Activated CD8-positive, alpha-beta memory T cell treated with anti-CD3 and anti-CD28 coated beads, Interleukin-2, amount 50 U/mL, for 1 hour (primary cell): Measurements from ENCODE around the gene ZNF275.
"Not testable (repeated sequence)": the region's sequence is repeated elsewhere in the genome, so short reads cannot be mapped to it uniquely, and the experiment has no call there.

Experiments
- DNase-seq: peaks from one replicate; pipeline ENCODE4 v3.0.0-alpha.2; 2020; ENCODE audit errors: extremely low read depth

The ZNF275 gene, protein sequence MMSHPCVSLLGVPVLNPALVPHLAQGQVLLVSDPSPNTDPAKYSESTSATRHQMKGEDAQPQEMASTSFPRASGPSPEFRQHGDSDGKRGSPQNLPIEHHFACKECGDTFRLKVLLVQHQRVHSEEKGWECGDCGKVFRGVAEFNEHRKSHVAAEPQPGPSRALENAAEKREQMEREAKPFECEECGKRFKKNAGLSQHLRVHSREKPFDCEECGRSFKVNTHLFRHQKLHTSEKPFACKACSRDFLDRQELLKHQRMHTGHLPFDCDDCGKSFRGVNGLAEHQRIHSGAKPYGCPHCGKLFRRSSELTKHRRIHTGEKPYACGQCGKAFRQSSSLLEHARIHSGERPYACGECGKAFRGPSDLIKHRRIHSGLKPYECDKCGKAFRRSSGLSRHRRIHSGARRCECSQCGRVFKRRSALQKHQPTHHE

DNA sequence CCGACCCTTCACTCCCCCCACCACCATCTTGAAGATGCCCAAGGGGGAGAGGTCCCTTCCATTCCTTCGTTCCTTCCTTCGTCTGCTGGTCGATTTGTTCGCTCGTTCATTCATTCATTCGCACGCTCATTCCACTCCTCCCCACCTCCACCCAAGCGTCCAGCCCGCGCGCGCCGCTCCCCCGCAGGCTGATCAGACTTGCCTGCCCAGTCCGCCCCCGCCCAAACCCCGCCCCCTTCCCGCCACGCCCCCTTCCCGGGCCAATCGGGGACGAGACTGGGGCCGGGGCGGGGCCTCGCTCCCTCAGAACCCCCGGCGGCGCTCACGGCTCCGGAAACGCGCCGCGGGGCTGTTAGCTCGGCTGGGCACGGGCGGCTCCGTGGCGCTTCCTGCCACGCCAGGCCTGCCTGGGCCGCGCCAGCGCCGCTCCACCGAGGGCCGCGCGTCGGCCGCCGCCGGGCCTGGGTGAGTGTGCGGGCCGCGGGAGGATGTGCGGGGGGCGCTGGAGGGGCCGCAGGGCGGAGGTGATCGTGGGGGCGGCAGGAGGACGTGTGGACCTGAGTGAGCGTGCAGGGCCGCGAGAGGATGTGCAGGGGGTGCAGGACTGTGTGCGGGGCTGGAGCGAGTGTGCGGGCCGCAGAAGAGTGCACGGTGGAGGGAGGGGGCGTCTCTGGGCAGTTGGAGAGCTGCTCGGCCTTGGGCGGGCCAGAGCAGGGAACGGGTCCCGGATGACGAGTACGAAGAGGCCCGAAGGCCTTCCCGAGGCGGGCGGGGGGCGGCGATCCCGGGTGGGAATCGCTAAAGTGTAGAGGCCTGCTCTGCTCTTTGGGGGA is at the start of gene ZNF275:
Gene ZNF275 (plus strand): TSS at position 333 of the 833 bp plus-strand sequence. CDS start 2,527 bp downstream, outside the sequence.
- peak; percentile 22 for DNase-seq

DNA sequence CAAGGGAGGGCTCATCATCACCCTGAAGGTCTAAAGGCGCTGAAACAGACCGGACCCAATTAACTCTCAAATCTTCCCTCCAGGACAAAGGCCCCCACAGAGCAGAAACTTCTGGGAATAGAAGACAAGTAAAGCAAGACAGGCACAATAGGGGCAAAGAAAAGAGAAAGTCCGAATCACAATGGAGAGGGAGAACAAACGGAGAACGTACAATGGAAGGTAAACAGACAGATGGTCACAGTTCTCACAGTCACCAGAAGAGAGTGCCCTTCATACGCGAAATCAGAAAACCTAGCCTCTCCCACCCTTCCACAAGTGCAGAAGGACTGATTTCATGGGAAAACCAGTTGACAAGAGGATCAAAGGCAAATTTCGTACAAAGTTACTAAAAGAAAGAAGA is 48.3 kb upstream of the ZNF275 start:
- DNase-seq = not testable (repeated sequence)

DNA sequence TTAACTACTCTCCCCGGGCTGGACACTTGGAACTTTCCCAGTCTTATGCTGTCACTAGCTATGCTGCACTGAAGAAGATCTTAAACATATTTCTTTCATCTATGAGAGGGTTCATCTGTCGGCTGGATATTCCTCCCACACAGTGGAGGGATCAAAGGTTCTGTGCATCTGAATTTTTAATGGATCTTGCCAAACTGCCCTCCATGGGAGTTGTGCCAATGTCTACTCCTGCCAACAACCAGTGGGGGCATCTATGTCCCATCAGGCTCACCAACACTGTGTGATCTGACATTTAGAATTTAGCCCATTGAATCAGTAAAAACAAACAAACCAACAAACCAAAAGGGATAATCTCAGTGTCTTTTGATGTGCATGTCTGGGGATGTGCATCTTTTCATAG is 45.1 kb upstream of the ZNF275 start:
- DNase-seq = not testable (repeated sequence)

DNA sequence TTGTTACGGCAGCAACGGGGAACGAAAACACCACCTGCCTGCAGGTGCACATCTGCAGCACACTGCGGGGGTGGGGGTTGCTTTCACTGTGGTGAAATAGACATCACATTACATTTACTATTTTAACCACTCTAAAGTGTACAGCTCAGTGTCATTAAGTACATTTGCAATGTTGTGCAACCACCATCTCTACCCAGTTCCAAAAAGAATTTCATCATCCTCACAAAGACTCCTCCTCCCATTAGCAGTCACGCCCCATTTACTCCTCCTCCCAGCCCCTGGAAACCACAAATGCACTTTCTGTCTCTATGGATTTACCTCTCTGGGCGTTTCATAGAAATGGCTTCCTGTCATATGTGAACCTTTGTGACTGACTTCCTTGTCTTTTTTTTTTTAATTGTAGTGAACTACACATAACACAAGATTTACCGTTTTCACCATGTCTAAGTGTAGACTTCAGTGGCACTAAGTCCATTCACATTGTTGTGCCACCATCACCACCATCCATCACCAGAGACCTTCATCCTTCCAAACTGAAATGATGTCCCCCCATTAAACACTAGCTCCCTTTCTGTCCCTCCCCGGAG is 40.4 kb upstream of the ZNF275 start:
- not testable (repeated sequence) for DNase-seq

DNA sequence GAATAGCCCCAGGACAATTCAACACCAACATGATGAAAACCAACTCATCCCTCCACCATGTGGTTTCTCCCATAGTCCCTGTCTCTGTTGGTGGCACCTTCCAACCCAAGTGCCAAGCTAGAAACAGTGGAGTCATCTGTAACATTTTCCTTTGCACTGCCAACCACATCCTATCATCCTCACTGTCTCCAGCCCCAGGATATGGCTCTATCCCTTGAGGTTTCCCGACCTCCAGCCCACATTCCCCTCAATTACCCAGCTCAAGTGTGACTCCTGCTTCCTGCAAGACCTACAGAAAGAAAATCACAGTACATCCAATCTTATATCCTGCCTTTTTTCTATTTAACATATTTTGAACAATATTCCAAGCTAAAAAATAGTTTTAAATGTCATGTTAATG is 36.6 kb upstream of the ZNF275 start:
- DNase-seq = no peak

DNA sequence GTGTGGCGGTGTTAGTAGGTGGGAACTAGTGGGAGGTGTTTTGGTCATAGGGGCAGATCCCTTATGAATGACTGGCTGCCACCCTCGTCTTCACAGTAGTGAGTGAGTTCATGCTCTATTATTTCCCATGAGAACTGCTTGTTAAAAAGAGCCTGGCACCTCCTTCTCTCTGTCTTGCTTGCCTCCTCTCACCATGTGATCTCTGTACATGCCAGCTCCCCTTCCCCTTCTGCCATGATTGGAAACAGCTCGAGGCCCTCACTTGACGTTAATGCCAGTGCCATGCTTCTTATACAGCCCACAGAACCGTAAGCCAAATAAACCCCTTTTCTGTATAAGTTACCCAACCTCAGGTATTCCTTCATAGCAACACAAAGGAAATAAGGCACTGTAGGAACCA is 34.1 kb upstream of the ZNF275 start:
- DNase-seq = no peak

DNA sequence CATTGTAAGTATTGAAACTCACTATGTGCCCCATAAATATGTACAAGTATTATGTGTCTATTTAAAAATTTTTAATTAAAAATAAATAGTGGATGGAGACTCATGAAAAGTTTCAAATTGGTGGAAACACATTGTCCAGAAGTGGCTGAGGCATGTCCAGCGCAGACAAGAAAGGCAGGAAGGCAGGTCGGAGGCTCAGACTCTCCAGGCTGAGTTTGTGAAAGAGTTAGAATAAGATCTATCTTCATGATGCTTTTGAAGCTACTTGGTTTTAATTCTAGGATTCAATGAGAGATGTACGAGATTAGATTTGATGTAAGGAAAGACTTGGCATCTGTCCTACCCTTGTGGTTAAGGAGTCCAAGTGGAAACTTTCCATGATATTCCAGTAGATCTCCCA is 32.2 kb upstream of the ZNF275 start:
- DNase-seq = no peak

DNA sequence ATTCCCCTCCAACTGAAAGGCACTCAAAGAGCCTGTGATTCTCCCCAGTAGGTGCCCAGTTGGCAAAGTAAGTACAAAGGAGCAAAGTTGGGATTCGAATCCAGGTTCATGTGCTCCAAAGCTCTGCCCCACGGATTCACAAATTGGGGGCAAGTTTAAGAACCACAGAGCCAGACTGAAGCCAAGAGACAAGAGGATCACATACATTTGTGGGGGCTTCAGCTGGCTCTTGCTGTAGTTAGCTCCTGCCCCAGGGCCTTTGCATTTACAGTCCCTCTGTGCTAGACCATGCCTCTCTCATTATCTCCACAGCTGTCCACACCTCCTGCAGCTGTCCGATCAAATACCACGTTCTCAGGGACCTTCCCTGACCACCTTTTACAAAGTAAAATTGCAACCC is 31.2 kb upstream of the ZNF275 start:
- no peak for DNase-seq

DNA sequence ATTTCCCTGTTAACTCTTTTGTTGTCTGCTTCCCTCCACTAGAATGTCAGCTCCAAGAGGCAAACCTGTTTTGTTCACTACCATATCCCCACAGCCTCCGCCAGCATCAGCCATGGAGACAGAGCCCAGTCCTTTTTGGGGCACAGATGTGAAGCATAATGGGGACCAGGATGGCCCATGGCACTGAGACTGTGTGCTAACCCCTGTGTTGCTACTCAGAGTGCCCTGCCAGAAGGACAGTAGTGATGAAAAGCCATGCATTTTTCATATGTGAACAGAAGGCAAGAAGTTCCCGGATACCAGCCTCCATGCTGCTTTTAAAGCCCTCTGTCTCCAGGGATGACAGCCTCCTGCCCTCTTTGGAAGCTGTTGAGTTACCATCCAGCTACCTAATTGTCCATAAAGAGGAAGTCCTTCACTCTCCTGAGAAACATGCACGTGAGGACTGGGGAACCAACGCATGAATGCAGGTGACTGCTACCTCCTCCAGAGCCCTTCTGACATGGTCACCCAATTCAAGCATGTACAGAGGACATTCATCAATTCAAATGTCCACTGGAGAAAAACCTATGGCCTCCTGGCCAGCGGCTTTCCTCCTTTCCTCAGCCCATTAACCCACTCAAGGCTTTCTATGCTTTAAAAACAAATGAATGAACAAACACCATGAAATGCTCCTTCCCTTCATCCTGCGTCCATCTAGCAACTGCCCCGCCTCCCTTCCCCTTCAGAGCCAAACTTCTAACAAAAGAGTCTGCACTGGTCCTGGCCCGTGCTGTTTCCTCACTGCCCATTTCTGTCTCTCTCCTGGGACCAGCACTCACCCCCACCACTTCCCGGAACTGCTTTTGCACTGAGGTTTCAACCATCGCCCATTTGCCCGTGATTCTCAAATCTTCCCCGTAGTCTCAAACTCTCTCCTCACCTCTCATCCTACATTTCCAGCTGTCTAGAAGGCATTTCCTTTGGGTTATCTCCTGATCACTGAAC is 30.4 kb upstream of the ZNF275 start:
- DNase-seq = no peak

DNA sequence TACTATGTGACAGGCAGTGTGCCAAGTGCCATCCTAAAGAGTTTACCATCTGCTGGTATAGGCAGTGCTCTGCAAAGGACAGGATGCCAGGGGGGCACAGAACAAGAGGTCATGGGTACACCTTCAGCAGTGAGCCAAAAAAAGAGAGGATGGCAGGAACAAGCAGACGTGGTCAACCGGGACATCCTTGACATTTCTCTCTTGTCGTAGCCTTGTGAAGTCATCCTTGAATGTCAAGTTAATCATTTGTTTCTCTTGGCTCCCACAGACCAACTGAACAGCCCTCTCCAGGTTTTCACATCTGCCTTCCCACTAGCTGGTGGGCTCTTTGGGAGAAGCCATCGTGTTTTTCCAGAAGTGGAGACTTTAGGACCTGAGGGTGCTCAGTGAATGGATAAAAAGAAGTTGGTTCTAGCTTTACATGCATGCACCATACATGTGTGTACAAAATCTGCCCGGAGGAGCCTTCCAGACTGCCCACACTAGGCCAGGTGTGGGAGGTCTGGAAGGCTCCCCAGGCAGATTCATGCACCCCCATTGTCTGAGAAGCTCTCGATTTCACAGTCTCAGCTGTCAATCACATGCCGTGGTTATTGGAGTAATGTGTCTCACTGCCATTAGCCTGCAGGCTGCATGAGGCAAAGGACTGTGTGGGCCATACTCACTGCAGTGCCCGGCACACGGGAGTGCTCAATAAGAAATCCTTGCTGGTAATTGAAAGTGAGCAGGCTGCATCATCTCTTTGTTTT is 28.8 kb upstream of the ZNF275 start:
- DNase-seq = no peak

DNA sequence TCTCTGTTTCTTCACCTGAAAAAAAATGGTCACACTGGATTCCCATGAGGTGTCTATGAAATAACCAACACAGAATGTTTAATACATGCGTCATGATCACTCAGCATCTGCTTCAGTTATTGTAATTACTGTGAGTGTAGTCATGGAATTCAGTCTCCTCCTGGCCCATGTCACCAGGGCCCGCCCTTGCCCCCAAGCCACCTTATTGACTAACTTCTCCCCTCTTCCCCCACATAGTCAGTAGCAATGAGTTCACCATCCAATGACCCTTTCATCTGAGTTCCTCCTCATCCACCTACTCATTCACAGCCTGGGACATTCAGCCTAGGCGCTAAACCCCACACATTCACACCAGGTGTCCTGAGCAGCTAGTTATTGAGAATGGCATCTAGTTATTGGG is 28.0 kb upstream of the ZNF275 start:
- DNase-seq = no peak

DNA sequence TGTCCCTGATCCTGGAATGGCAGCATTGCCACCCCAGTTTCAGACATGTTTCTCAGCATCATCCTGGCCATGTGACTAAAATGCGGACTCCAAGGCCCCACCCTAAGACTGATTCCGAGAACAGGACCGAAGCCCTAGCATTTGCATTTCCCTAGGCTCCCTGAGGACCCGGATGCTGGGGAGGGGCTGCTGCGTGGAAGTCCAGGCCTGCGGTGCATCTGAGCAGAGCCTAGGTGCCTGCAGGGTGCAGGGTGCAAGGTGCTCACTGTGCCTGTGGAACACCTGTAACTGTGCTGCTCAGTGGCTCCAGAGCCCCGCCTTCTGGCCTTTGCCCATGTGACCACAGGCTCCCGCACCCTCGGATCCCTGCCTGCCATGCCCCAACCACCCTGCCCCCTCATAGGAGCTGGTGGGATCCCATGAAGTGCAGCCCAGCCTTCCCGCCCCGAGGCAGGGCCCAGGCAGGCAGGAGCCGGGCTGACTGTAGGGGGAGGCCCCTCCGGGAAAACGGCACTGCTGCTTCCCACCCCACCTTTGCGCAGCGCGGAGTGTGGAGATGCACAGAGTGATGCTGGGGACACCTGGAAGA is 27.3 kb upstream of the ZNF275 start:
- DNase-seq = no peak

DNA sequence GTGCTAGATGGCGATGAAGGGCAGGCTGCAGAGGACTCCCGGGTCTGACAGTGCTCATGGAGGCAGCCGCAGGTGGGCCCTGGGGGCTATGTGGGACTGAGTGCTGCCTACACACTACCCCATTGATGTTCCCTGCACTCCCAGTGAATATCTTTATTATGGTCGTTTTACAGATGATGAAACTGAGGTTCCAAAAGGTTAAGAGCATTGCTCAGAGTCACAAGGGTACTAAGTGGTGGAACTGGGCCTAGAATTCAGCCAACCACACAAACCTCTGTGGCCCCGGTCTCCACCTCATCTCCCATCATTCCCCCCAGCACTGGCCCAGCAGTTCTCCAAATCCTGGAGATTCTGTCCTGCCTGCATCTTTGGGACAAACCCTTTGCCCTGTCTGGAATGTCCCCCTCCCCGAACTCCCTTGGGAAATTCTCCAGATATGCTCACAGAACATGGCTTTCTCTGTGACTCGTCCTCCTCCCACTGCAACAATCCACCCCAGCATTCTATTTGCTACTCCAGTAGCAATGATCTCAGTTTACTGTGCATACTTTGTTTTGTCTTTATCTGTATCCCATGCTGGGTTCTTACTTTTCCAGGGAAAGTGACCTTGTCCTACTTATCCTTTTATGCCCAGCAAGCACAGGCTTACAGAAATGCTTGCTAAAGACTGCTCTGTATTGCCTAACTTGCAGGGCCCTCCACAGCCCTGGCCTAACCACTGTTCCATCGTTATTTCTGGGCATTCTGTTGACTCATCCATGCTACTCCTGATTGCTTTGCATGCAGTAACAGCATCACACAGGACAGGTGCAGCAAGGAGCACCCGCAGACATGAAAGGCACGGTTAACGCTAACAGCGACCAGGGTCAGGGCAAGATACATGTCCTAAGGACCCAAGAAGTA is 26.4 kb upstream of the ZNF275 start:
- no peak for DNase-seq

DNA sequence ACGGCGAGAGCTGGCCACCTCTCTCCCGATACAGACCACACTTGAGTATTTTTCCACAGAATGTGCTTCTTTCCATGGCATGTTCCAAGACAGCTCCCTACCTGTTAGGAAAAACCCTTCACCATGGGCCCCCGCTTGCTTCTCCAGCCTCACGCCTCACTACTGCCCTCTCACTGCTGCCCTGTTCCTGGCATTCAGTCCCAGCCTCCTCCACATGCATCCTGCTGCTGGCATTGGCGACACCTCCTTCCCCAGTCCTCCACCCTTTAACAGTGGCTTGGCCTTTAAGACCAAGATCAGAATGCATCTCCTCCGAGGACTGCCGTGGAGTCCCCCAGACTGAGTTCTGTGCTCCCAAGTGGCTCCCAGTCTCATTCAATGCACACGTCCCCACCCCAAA is 23.1 kb upstream of the ZNF275 start:
- DNase-seq = no peak

DNA sequence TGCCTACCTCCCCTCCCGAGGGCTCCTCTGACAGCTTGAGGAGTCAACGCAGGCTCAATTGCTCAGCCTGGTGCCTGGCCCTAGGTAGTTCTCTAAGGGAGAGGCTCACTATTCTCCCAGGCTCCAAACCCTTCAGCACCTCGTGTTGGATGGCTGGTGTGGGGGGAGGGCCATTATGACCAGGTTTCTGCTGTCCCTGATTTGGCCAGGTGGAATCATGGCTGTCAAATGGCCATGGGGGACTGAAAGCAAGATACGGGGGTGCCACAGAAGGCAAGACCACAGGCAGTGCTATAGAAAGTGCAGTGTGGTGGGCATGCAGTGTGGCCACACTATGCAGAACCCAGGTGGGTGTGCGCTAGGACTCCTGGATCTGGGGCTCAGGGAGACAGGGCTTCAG is 21.9 kb upstream of the ZNF275 start:
- DNase-seq = no peak

DNA sequence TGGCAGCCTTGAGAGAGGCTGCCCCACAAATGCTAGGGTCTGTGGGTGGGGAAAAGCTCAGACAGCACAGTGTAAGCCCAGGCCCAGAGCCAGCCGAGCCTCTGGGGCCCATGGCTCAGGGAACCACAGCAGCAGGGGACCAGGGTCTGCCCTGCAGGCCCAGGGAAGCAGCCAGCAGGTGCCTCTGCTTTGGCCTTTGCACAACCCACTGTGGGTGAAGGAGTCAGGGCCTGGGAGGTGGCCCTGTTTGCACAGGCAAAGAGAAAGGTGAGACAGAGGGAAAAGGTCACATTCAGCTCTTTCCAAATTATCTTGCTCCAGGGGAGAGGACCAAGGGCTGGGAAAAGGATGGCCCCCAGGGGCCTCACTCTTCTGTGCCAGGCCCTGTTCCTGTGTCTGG is 21.1 kb upstream of the ZNF275 start:
- DNase-seq = no peak

DNA sequence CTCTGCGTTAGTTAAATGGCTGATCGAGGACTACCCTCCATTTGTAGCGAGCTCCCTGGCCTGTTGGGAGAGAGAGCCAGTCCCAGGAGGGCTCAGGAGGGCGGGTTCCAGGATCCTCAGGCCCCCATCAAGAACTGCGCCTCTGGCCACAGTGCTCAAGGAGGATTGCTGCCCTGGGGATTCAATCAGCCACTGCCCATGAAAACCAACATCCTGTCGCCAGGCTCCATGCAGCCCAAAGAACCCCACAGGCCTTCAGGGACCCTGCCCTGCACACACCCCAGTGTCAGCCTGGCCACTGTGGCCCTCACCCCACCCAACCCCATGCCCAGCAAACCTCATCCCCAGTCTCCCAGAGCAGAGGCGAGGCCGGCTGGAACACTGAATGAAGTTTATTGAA is 16.6 kb upstream of the ZNF275 start:
- no peak for DNase-seq

DNA sequence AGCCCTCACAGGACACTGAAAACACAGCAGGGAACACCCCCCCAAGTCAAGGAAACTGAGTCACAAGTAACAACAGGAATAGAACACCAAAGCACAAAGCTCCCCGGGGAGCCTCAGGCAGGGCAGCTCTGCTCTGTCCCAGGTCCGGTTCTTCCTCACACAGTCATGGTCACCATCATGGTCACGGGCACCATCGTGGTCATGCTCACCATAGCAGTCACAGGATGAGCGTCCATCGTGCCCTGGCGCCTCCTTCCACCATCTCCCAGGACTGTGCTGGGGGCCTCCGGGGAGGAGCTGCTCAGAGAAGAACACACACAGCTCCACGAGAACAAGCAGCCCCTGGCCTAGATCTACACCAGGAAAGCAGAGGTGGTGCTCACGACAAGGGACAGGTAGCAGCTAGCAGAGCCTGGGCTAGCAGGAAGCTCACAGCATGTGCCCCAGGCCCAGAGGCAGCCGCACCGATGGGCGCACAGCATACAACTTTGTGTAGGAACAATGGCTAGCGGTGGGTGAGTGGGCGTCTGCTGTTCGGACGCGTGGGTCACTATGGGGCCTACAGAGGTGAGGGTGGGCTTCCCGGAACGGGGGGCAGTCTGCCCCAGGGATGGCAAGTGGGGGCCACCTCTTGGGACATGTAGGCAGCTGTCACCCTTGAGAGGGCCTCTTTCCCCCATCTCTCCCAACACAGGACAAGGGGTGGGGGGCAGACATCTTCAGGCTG is 15.8 kb upstream of the ZNF275 start:
- DNase-seq = no peak

DNA sequence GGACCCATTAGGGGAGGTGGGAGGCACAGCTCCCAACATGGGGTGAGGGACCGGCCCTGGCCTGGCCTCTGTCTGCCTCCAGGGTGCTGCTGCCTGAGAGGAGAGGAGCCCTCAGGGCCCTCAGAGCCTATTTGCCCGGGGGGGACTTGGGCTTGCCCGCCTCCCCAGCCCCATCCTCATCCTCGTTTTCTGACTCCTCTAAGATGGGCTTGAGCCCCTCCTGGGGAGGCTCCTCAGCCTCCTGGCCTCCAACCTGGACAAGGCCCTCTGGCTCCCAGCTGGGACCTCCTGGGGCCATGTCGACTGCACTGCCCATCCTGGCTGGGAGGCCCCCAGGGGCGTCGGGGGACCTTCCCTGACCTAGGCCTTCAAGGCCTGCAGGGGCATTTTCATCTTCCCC is 15.1 kb upstream of the ZNF275 start:
- DNase-seq = no peak
